Measurements from ENCODE around the gene MPC1. TPM values are rescaled to one million over a fixed set of nuclear protein-coding genes. Genes with fewer than 3 reads are reported as not detected.
"Not testable (repeated sequence)": the region's sequence is repeated elsewhere in the genome, so short reads cannot be mapped to it uniquely, and the experiment has no call there.

Gene MPC1
- total RNA-seq, 2 experiments from 2014 or later = 32.8 to 36.7 TPM

- CTCF ChIA-PET = interaction anchor here (1.1 kb wide), 1 partner anchor 41 kb away, joined by 4 read pairs; no protein-coding TSS in a partner anchor
- no peak overlapping the region for H3K27ac Mint-ChIP-seq
- DNase-seq = no peak
- H3K9me3 Mint-ChIP-seq (ENCODE audit: insufficient read depth) = no peaks in the 10 kb centered on the region
- ATAC-seq = no peak
- no peak overlapping the region for H3K4me3 Mint-ChIP-seq
- POLR2A ChIA-PET = no interaction called here
- peaks cover 3% of the 10 kb centered on the region for H3K36me3 Mint-ChIP-seq (ENCODE audit: low read depth)
- H3K4me1 Mint-ChIP-seq (ENCODE audit: low read depth) = no peaks in the 10 kb centered on the region
- peaks cover 47% of the 10 kb centered on the region for H3K27me3 Mint-ChIP-seq (ENCODE audit: low read depth)
Observed at GRCh38 chr6:166354143-166354542, 28.6 kb downstream of the MPC1 start.

- no peak overlapping the region for H3K4me3 Mint-ChIP-seq
- peaks cover 3% of the 10 kb centered on the region for H3K36me3 Mint-ChIP-seq (ENCODE audit: low read depth)
- ChIA-PET CTCF (no interaction called here), POLR2A (no interaction called here)
- peaks cover 45% of the 10 kb centered on the region for H3K27me3 Mint-ChIP-seq (ENCODE audit: low read depth)
- no peak for ATAC-seq
- H3K9me3 Mint-ChIP-seq (ENCODE audit: insufficient read depth) = no peaks in the 10 kb centered on the region
- no peak for DNase-seq
- H3K27ac Mint-ChIP-seq = no peak overlapping the region
- no peaks in the 10 kb centered on the region for H3K4me1 Mint-ChIP-seq (ENCODE audit: low read depth)
Observed at GRCh38 chr6:166353507-166353906, 29.2 kb downstream of the MPC1 start.

GRCh38 chr6:166352923-166353322, 29.8 kb downstream of the MPC1 start:
- H3K4me3 Mint-ChIP-seq = no peak overlapping the region
- ATAC-seq (no peak), DNase-seq (no peak)
- H3K27me3 Mint-ChIP-seq (ENCODE audit: low read depth) = peaks cover 44% of the 10 kb centered on the region
- H3K27ac Mint-ChIP-seq = no peak overlapping the region
- no peaks in the 10 kb centered on the region for H3K4me1 Mint-ChIP-seq (ENCODE audit: low read depth)
- peaks cover 3% of the 10 kb centered on the region for H3K36me3 Mint-ChIP-seq (ENCODE audit: low read depth)
- H3K9me3 Mint-ChIP-seq (ENCODE audit: insufficient read depth) = no peaks in the 10 kb centered on the region
- CTCF ChIA-PET = no interaction called here
- POLR2A ChIA-PET = no interaction called here

- Mint-ChIP-seq H3K36me3 (ENCODE audit: low read depth) (peaks cover 3% of the 10 kb centered on the region), H3K4me3 (no peak overlapping the region), H3K27ac (no peak overlapping the region), H3K9me3 (ENCODE audit: insufficient read depth) (no peaks in the 10 kb centered on the region), H3K4me1 (ENCODE audit: low read depth) (peaks cover 2% of the 10 kb centered on the region), H3K27me3 (ENCODE audit: low read depth) (peaks cover 42% of the 10 kb centered on the region)
- DNase-seq = no peak
- ChIA-PET CTCF (no interaction called here), POLR2A (interaction anchor here (0.6 kb wide), 1 partner anchor 32 kb away, joined by 3 read pairs; no protein-coding TSS in a partner anchor)
- no peak for ATAC-seq
Observed at GRCh38 chr6:166351715-166352285, 30.9 kb downstream of the MPC1 start.

GRCh38 chr6:166348305-166348949, 34.3 kb downstream of the MPC1 start:
- Mint-ChIP-seq H3K4me1 (ENCODE audit: low read depth) (peaks cover 2% of the 10 kb centered on the region), H3K9me3 (ENCODE audit: insufficient read depth) (no peaks in the 10 kb centered on the region), H3K4me3 (no peak overlapping the region), H3K27ac (no peak overlapping the region), H3K27me3 (ENCODE audit: low read depth) (peaks cover 41% of the 10 kb centered on the region), H3K36me3 (ENCODE audit: low read depth) (peaks cover 3% of the 10 kb centered on the region)
- POLR2A ChIA-PET = no interaction called here
- CTCF ChIA-PET = no interaction called here
- ATAC-seq (no peak), DNase-seq (no peak)

- ATAC-seq (no peak), DNase-seq (no peak)
- Mint-ChIP-seq H3K9me3 (ENCODE audit: insufficient read depth) (no peaks in the 10 kb centered on the region), H3K27ac (no peak overlapping the region), H3K36me3 (ENCODE audit: low read depth) (peaks cover 3% of the 10 kb centered on the region), H3K4me3 (no peak overlapping the region), H3K27me3 (ENCODE audit: low read depth) (peaks cover 37% of the 10 kb centered on the region), H3K4me1 (ENCODE audit: low read depth) (peaks cover 8% of the 10 kb centered on the region)
- ChIA-PET POLR2A (no interaction called here), CTCF (interaction anchor here (0.9 kb wide), 1 partner anchor 35 kb away, joined by 4 read pairs; no protein-coding TSS in a partner anchor)
Observed at GRCh38 chr6:166346965-166347364, 35.8 kb downstream of the MPC1 start.

- no peak overlapping the region for H3K27ac Mint-ChIP-seq
- POLR2A ChIA-PET = no interaction called here
- peaks cover 3% of the 10 kb centered on the region for H3K36me3 Mint-ChIP-seq (ENCODE audit: low read depth)
- H3K9me3 Mint-ChIP-seq (ENCODE audit: insufficient read depth) = no peaks in the 10 kb centered on the region
- peaks cover 8% of the 10 kb centered on the region for H3K4me1 Mint-ChIP-seq (ENCODE audit: low read depth)
- DNase-seq (no peak), ATAC-seq (no peak)
- H3K4me3 Mint-ChIP-seq = no peak overlapping the region
- CTCF ChIA-PET = interaction anchor here (0.9 kb wide), 1 partner anchor 35 kb away, joined by 4 read pairs; no protein-coding TSS in a partner anchor
- peaks cover 37% of the 10 kb centered on the region for H3K27me3 Mint-ChIP-seq (ENCODE audit: low read depth)
Observed at GRCh38 chr6:166346449-166346848, 36.3 kb downstream of the MPC1 start.

GRCh38 chr6:166345672-166346071, 37.1 kb downstream of the MPC1 start:
- H3K4me3 Mint-ChIP-seq; H3K27ac Mint-ChIP-seq; H3K4me1 Mint-ChIP-seq (ENCODE audit: low read depth); ATAC-seq; H3K36me3 Mint-ChIP-seq (ENCODE audit: low read depth); DNase-seq; POLR2A ChIA-PET; H3K9me3 Mint-ChIP-seq (ENCODE audit: insufficient read depth): not testable (repeated sequence)
- peaks cover 34% of the 10 kb centered on the region for H3K27me3 Mint-ChIP-seq (ENCODE audit: low read depth)
- CTCF ChIA-PET = interaction anchor here (1.3 to 2.2 kb wide), 3 partner anchors 32 to 55 kb away, joined by 3 to 7 read pairs (median 5); no protein-coding TSS in a partner anchor

GRCh38 chr6:166344921-166345320, 37.8 kb downstream of the MPC1 start:
- H3K4me1 Mint-ChIP-seq (ENCODE audit: low read depth); H3K9me3 Mint-ChIP-seq (ENCODE audit: insufficient read depth); H3K36me3 Mint-ChIP-seq (ENCODE audit: low read depth); DNase-seq; H3K27ac Mint-ChIP-seq; H3K4me3 Mint-ChIP-seq; ATAC-seq: not testable (repeated sequence)
- POLR2A ChIA-PET = interaction anchor here (0.5 kb wide), 1 partner anchor 33 kb away, joined by 3 read pairs; no protein-coding TSS in a partner anchor
- H3K27me3 Mint-ChIP-seq (ENCODE audit: low read depth) = peaks cover 29% of the 10 kb centered on the region
- CTCF ChIA-PET = interaction anchor here (1.3 to 2.2 kb wide), 3 partner anchors 31 to 55 kb away, joined by 3 to 7 read pairs (median 5); no protein-coding TSS in a partner anchor

GRCh38 chr6:166344240-166344639, 38.5 kb downstream of the MPC1 start:
- CTCF ChIA-PET = interaction anchor here (1.5 to 2.2 kb wide), 2 partner anchors 30 to 37 kb away, joined by 5 to 7 read pairs; no protein-coding TSS in a partner anchor
- H3K36me3 Mint-ChIP-seq (ENCODE audit: low read depth) = no peaks in the 10 kb centered on the region
- POLR2A ChIA-PET = no interaction called here

GRCh38 chr6:166343150-166343487, 39.6 kb downstream of the MPC1 start:
- ATAC-seq (no peak), DNase-seq (no peak)
- peaks cover 8% of the 10 kb centered on the region for H3K4me1 Mint-ChIP-seq (ENCODE audit: low read depth)
- H3K36me3 Mint-ChIP-seq (ENCODE audit: low read depth) = peaks cover 3% of the 10 kb centered on the region
- POLR2A ChIA-PET = no interaction called here
- peaks cover 18% of the 10 kb centered on the region for H3K27me3 Mint-ChIP-seq (ENCODE audit: low read depth)
- H3K9me3 Mint-ChIP-seq (ENCODE audit: insufficient read depth) = no peaks in the 10 kb centered on the region
- H3K27ac Mint-ChIP-seq = peak overlapping the region; percentile 35
- CTCF ChIA-PET = interaction anchor here (0.6 to 1.8 kb wide), 4 partner anchors 9 to 92 kb away, joined by 3 to 11 read pairs (median 5); no protein-coding TSS in a partner anchor
- H3K4me3 Mint-ChIP-seq = peak overlapping the region; percentile 78

More at GRCh38 chr6:166344240-166344639, 38.5 kb downstream of the MPC1 start:
- Mint-ChIP-seq H3K27ac (no peak overlapping the region), H3K27me3 (ENCODE audit: low read depth) (peaks cover 23% of the 10 kb centered on the region), H3K4me3 (no peak overlapping the region), H3K4me1 (ENCODE audit: low read depth) (peaks cover 8% of the 10 kb centered on the region), H3K9me3 (ENCODE audit: insufficient read depth) (no peaks in the 10 kb centered on the region)
- ATAC-seq (no peak), DNase-seq (no peak)
